Ovary (tissue), 9 donors: ENCODE data around the gene CD93. TPM values are rescaled to one million over a fixed set of nuclear protein-coding genes. Genes with fewer than 3 reads are reported as not detected.

Experiments used
- DNase-seq, 5 donors: peaks; one replicate each; pipeline ENCODE4 v3.0.0-alpha.2; 2019 to 2020
- H3K27ac ChIP-seq, 2 donors: fragments of 200-600 bp; one replicate each; pipeline versions ENCODE4 v1.5.1 to v1.8.0; 2019 to 2022
- H3K27me3 ChIP-seq: fragments of 200-600 bp; one replicate; pipeline ENCODE4 v1.8.0; 2022
- H3K36me3 ChIP-seq: fragments of 200-600 bp; sonication (generic); one replicate; pipeline ENCODE4 v1.5.1; 2019
- H3K4me1 ChIP-seq: one replicate; pipeline ENCODE4 v1.8.1; 2013; ENCODE audit warnings: mild to moderate bottlenecking, moderate library complexity; ENCODE audit not compliant: insufficient read depth
- H3K4me3 ChIP-seq: fragments of 200-600 bp; sonication (generic); one replicate; pipeline ENCODE4 v1.5.1; 2017
- H3K9me3 ChIP-seq, 2 donors: fragments of 200-600 bp in 1 of 2; sonication (generic) in 1 of 2; one replicate each; pipeline versions ENCODE4 v1.5.1 to v1.8.1; 2013 to 2019; ENCODE audit warnings: mild to moderate bottlenecking in 1 of 2, moderate library complexity in 1 of 2
- CTCF ChIP-seq, 3 donors: fragments of 450-650 bp in 2 of 3; fragments of 200-600 bp in 1 of 3; IDR thresholded peaks; one replicate each; pipeline versions ENCODE4 v1.5.1 to v1.8.0; 2016 to 2022; ENCODE audit warnings: antibody characterized with exemption in 3 of 3, mild to moderate bottlenecking in 1 of 3
- EP300 ChIP-seq: sonication (generic); formaldehyde crosslinking; IDR thresholded peaks from one replicate; pipeline ENCODE4 v1.6.1; 2017; ENCODE audit warnings: antibody characterized with exemption
- POLR2A ChIP-seq: fragments of 450-650 bp; IDR thresholded peaks from one replicate; pipeline ENCODE4 v1.6.1; 2017; ENCODE audit warnings: antibody characterized with exemption, mild to moderate bottlenecking, moderate library complexity
- WGBS, 3 donors: extraction: QIAGEN DNeasy Blood & Tissue Kit in 1 of 3; methylation state at CpG; one replicate each; pipeline versions ENCODE4 v1.1.5 to v1.1.7; 2013 to 2017; 5-methylcytosine and 5-hydroxymethylcytosine counted together
- intact Hi-C, 4 donors: fragments of 100-400 bp; cut with DNase I; formaldehyde crosslinking; loops; one replicate each; pipeline versions ENCODE4 v1.11.0 to v1.15.1; 2022 to 2023
- polyA plus RNA-seq, 2 donors: library from polyadenylated mRNA; stranded (reverse); fragments of 200-250 nt in 1 of 2; fragments of 350-450 nt in 1 of 2; fragmentation: Illumina TruSeq in 1 of 2; extraction: RNeasy Lipid Tissue Mini Kit (QIAGEN cat#74804) in 1 of 2; gene quantifications; one replicate each; pipeline ENCODE4 v1.2.3, GENCODE V29; 2013 to 2014
- total RNA-seq, 7 donors: library from RNA; depleted of rRNA in 2 of 7; stranded (reverse); fragments of >200 nt in 2 of 7; fragmentation: NEBNext Ultra II Directional in 3 of 7; extraction: Animal tissue kit (Norgen Biotek cat#: 25700) in 3 of 7; gene quantifications; one replicate each; pipeline versions ENCODE4 v1.1.0 to v1.2.4, GENCODE V29; 2016 to 2023
- donor health status: DM: no; HTN: no; CAD: no; lungs with moderate emphysema.
- donor health status: DM: no; HTN: no; CAD: no.
- donor health status: Bipolar disorder and iron deficiency.
- donor health status: DM: yes; HTN: yes; CAD: no.
- donor health status: DM: no; HTN: no; CAD: no.
- donor health status: DM: yes; HTN: yes; CAD: no.

The CD93 gene
- total and polyA plus RNA-seq, 9 donors: 7.0 to 42.1 (median 18.3) TPM

GRCh38 chr20:23061734-23062561 is 24.2 kb downstream of the CD93 start:
- intact Hi-C loops: no loop called here
- peak; percentile 17 to 61 (median 57) for TF ChIP-seq CTCF (IDR thresholded peaks at IDR 0.05)
- no peak for TF ChIP-seq POLR2A
- no peak for TF ChIP-seq EP300
- H3K4me3 ChIP-seq: no peak overlapping the region
- no peaks in the 10 kb centered on the region for H3K36me3 ChIP-seq
- peaks cover 8% of the 10 kb centered on the region for H3K4me1 ChIP-seq
- no peaks in the 10 kb centered on the region for H3K9me3 ChIP-seq
- peak; percentile 60 to 67 (median 67) for DNase-seq
- H3K27ac ChIP-seq: peak overlapping the region; percentile 2 to 13
- WGBS, 3 donors: 2 to 5% (median 4%) methylated on average over 8 of the region's 8 CpGs
- H3K27me3 ChIP-seq: no peaks in the 10 kb centered on the region

DNA sequence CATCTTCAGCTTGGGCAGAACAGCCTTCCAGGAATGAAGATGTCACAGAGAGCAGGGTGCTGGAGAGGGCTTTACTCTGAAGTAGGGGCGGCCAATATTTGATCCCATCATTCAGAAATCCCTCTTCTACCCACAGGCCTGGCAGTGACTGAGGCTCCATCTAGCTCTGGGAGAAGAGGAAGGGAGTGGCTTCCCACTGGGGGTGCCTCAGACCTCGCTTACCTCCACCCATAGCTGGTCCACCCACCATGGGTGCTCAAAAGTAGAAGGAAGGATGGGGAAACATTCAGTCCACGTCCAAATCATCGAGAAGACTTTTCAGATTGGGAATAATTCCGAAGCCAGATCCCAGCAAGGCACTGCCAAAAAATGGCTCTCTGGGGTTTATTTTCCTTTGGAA is 24.9 kb downstream of the CD93 start:
- H3K36me3 ChIP-seq: no peaks in the 10 kb centered on the region
- H3K4me1 ChIP-seq: peaks cover 8% of the 10 kb centered on the region
- no peaks in the 10 kb centered on the region for H3K9me3 ChIP-seq
- DNase-seq: no peak
- H3K27me3 ChIP-seq: no peaks in the 10 kb centered on the region
- 35 to 40% (median 39%) methylated on average over 5 of the region's 5 CpGs for WGBS, 3 donors
- H3K27ac ChIP-seq: peak overlapping the region in 1 of 2 donors; percentile 2
- H3K4me3 ChIP-seq: no peak overlapping the region
- intact Hi-C loops: no loop called here
- TF ChIP-seq POLR2A (no peak), EP300 (no peak), CTCF (IDR thresholded peaks at IDR 0.05) (no peak)

GRCh38 chr20:23060629-23061028 is 25.5 kb downstream of the CD93 start:
- Histone ChIP-seq H3K9me3 (no peaks in the 10 kb centered on the region), H3K4me3 (no peak overlapping the region), H3K27me3 (no peaks in the 10 kb centered on the region), H3K27ac (no peak overlapping the region), H3K4me1 (peaks cover 8% of the 10 kb centered on the region), H3K36me3 (no peaks in the 10 kb centered on the region)
- TF ChIP-seq CTCF (IDR thresholded peaks at IDR 0.05) (no peak), POLR2A (no peak)
- 75 to 94% (median 82%) methylated on average over 4 of the region's 4 CpGs for WGBS, 3 donors
- no peak for DNase-seq
- intact Hi-C loops: no loop called here

DNA sequence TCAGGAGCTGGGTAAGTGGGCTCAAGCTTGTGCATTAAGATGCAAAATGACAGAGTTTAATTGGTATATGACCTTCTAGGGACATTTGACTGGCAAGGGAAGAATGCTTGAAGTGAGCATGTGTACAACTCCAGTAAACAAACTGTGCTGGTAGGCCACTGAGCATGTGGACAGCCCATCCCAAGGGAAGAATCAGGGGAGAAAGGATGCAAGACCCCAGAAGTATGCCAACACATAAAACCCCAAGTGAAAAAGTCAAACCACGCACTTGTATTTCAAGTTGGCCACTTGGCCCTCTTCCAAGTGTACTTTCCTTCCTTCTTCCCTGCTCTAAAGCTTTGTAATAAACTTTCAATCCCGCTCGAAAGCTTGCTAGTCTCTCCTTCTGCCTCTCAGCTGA is 26.3 kb downstream of the CD93 start:
- H3K4me3 ChIP-seq: no peak overlapping the region
- no peak for TF ChIP-seq POLR2A
- TF ChIP-seq EP300: no peak
- no peak for TF ChIP-seq CTCF (IDR thresholded peaks at IDR 0.05)
- 57 to 75% (median 72%) methylated on average over 3 of the region's 3 CpGs for WGBS, 3 donors

More for the DNA sequence above, 26.3 kb downstream of the CD93 start:
- Histone ChIP-seq H3K36me3 (no peaks in the 10 kb centered on the region), H3K27ac (no peak overlapping the region), H3K27me3 (no peaks in the 10 kb centered on the region), H3K9me3 (no peaks in the 10 kb centered on the region), H3K4me1 (peaks cover 8% of the 10 kb centered on the region)
- intact Hi-C loops: loop anchor here in 2 of 4 donors (10.0 kb wide), 3 partner anchors 85 to 365 kb away; no protein-coding TSS in a partner anchor
- no peak for DNase-seq
